Type B pancreatic cell (in vitro differentiated cells): ENCODE measurements around the gene ITPR3. TPM values are rescaled to one million over a fixed set of nuclear protein-coding genes. Genes with fewer than 3 reads are reported as not detected.

Experiments used
- DNase-seq: peaks from one replicate; pipeline ENCODE4 v3.0.0; 2021; ENCODE audit warnings: mixed read lengths; ENCODE audit not compliant: unreplicated experiment; ENCODE audit errors: extremely low spot score
- H3K27ac Mint-ChIP-seq: 2 replicates; pipeline ENCODE4 v1.8.0; 2021; ENCODE audit warnings: mild to moderate bottlenecking, mixed read lengths
- H3K27me3 Mint-ChIP-seq: 2 replicates; pipeline ENCODE4 v1.8.0; 2021; ENCODE audit warnings: mixed read lengths
- H3K36me3 Mint-ChIP-seq: 2 replicates; pipeline ENCODE4 v1.8.0; 2021; ENCODE audit warnings: mixed read lengths
- H3K4me1 Mint-ChIP-seq: one replicate; pipeline ENCODE4 v1.8.0; 2021; ENCODE audit warnings: mixed read lengths; ENCODE audit not compliant: unreplicated experiment
- H3K4me3 Mint-ChIP-seq: 2 replicates; pipeline ENCODE4 v1.8.0; 2021; ENCODE audit warnings: mild to moderate bottlenecking, mixed read lengths
- H3K9me3 Mint-ChIP-seq: 2 replicates; pipeline ENCODE4 v1.8.0; 2021; ENCODE audit warnings: mixed read lengths
- CTCF ChIP-seq: fragments of 200-600 bp; sonication (generic); conservative IDR thresholded peaks from 2 replicates; pipeline ENCODE4 v1.5.0; 2021; ENCODE audit warnings: antibody characterized with exemption, mild to moderate bottlenecking
- total RNA-seq: library from RNA; stranded (reverse); gene quantifications from 2 replicates; pipeline ENCODE4 v1.2.1, GENCODE V29; 2021; ENCODE audit warnings: low replicate concordance

Gene ITPR3
- total RNA-seq, 1 donor from 2014 or later: 24.6 TPM

GRCh38 chr6:33662318-33662717, 41.2 kb downstream of the ITPR3 start:
- Mint-ChIP-seq H3K27me3 (no peaks in the 10 kb centered on the region), H3K36me3 (no peaks in the 10 kb centered on the region), H3K4me1 (no peaks in the 10 kb centered on the region), H3K9me3 (no peaks in the 10 kb centered on the region), H3K27ac (no peak overlapping the region), H3K4me3 (no peak overlapping the region)
- no peak for TF ChIP-seq CTCF
- DNase-seq: no peak

- no peak for TF ChIP-seq CTCF
- Mint-ChIP-seq H3K4me1 (no peaks in the 10 kb centered on the region), H3K27me3 (no peaks in the 10 kb centered on the region), H3K4me3 (no peak overlapping the region), H3K27ac (no peak overlapping the region), H3K9me3 (no peaks in the 10 kb centered on the region), H3K36me3 (no peaks in the 10 kb centered on the region)
- no peak for DNase-seq
These were observed 41.9 kb downstream of the ITPR3 start for GRCh38 chr6:33663028-33663427.

- Mint-ChIP-seq H3K9me3 (no peaks in the 10 kb centered on the region), H3K4me1 (no peaks in the 10 kb centered on the region), H3K27ac (no peak overlapping the region), H3K36me3 (peaks cover 3% of the 10 kb centered on the region), H3K27me3 (no peaks in the 10 kb centered on the region), H3K4me3 (no peak overlapping the region)
- no peak for DNase-seq
- no peak for TF ChIP-seq CTCF
These were observed 42.8 kb downstream of the ITPR3 start for GRCh38 chr6:33663727-33664449.

- no peak for DNase-seq
- H3K27me3 Mint-ChIP-seq: no peaks in the 10 kb centered on the region
- no peaks in the 10 kb centered on the region for H3K9me3 Mint-ChIP-seq
These were observed 43.5 kb downstream of the ITPR3 start for GRCh38 chr6:33664506-33665057.

GRCh38 chr6:33665957-33666356, 44.8 kb downstream of the ITPR3 start:
- Mint-ChIP-seq H3K4me3 (no peak overlapping the region), H3K27ac (no peak overlapping the region), H3K9me3 (no peaks in the 10 kb centered on the region), H3K4me1 (no peaks in the 10 kb centered on the region), H3K36me3 (peaks cover 5% of the 10 kb centered on the region), H3K27me3 (no peaks in the 10 kb centered on the region)
- no peak for TF ChIP-seq CTCF
- DNase-seq: no peak

More at GRCh38 chr6:33664506-33665057, 43.5 kb downstream of the ITPR3 start:
- H3K27ac Mint-ChIP-seq: no peak overlapping the region
- no peak for TF ChIP-seq CTCF
- no peaks in the 10 kb centered on the region for H3K4me1 Mint-ChIP-seq
- no peak overlapping the region for H3K4me3 Mint-ChIP-seq
- H3K36me3 Mint-ChIP-seq: peaks cover 5% of the 10 kb centered on the region
